Dendritic cell treated with granulocyte-macrophage colony-stimulating factor and Interleukin-4, amounts not matched to agents 40 ng/mL and 50 ng/mL, for 4 days (primary cell): Measurements from ENCODE around the gene ATG4D.

Source experiments
- H3K27ac Mint-ChIP-seq: one replicate; pipeline ENCODE4 v1.8.0; 2022; ENCODE audit warnings: mild to moderate bottlenecking, mixed read lengths
- H3K27me3 Mint-ChIP-seq: one replicate; pipeline ENCODE4 v1.8.0; 2022; ENCODE audit warnings: mild to moderate bottlenecking, mixed read lengths
- H3K36me3 Mint-ChIP-seq: one replicate; pipeline ENCODE4 v1.8.0; 2022; ENCODE audit warnings: low read depth, mixed read lengths
- H3K4me1 Mint-ChIP-seq: one replicate; pipeline ENCODE4 v1.8.0; 2022; ENCODE audit warnings: low read depth, mixed read lengths
- H3K4me3 Mint-ChIP-seq: one replicate; pipeline ENCODE4 v1.8.0; 2022; ENCODE audit warnings: mild to moderate bottlenecking, moderate library complexity, mixed read lengths
- H3K9me3 Mint-ChIP-seq: one replicate; pipeline ENCODE4 v1.8.0; 2022; ENCODE audit warnings: mixed read lengths
- intact Hi-C: fragments of 100-400 bp; cut with micrococcal nuclease; formaldehyde crosslinking; loops from one replicate; pipeline ENCODE4 v1.15.0; 2022

Gene ATG4D

GRCh38 chr19:10587022-10587838, 43.5 kb downstream of the ATG4D start, which contains the start of gene AP1M2:
AP1M2 (minus strand) TSS chr19:10587312; CDS start chr19:10587231, 81 bp downstream.
- intact Hi-C loops = no loop called here
- no peak within 1 kb of the TSS for H3K27ac Mint-ChIP-seq
- H3K4me3 Mint-ChIP-seq = no peak within 1 kb of the TSS

GRCh38 chr19:10587839-10588150, 44.1 kb downstream of the ATG4D start:
- Mint-ChIP-seq H3K4me3 (no peak overlapping the region), H3K27ac (no peak overlapping the region), H3K4me1 (no peaks in the 10 kb centered on the region), H3K9me3 (no peaks in the 10 kb centered on the region), H3K36me3 (no peaks in the 10 kb centered on the region), H3K27me3 (peaks cover 22% of the 10 kb centered on the region)
- intact Hi-C loops = no loop called here

More at GRCh38 chr19:10587022-10587838, 43.5 kb downstream of the ATG4D start, which contains the start of gene AP1M2:
- Mint-ChIP-seq H3K9me3 (no peaks in the 10 kb centered on the region), H3K4me1 (no peaks in the 10 kb centered on the region), H3K36me3 (no peaks in the 10 kb centered on the region), H3K27me3 (peaks cover 22% of the 10 kb centered on the region)

- H3K9me3 Mint-ChIP-seq = no peaks in the 10 kb centered on the region
- no peaks in the 10 kb centered on the region for H3K27me3 Mint-ChIP-seq
- no peaks in the 10 kb centered on the region for H3K36me3 Mint-ChIP-seq
- peaks cover 41% of the 10 kb centered on the region for H3K4me1 Mint-ChIP-seq
- no peak overlapping the region for H3K27ac Mint-ChIP-seq
- H3K4me3 Mint-ChIP-seq = no peak overlapping the region
- intact Hi-C loops = no loop called here
Observed at GRCh38 chr19:10593148-10593547, 49.4 kb downstream of the ATG4D start.

- intact Hi-C loops = no loop called here
- Mint-ChIP-seq H3K27ac (peak overlapping the region; percentile 82), H3K9me3 (no peaks in the 10 kb centered on the region), H3K4me3 (no peak overlapping the region), H3K4me1 (peaks cover 41% of the 10 kb centered on the region), H3K27me3 (no peaks in the 10 kb centered on the region), H3K36me3 (no peaks in the 10 kb centered on the region)
Observed at GRCh38 chr19:10593820-10594637, 50.3 kb downstream of the ATG4D start.

- H3K4me1 Mint-ChIP-seq = peaks cover 45% of the 10 kb centered on the region
- no peak overlapping the region for H3K27ac Mint-ChIP-seq
- no peak overlapping the region for H3K4me3 Mint-ChIP-seq
- no peaks in the 10 kb centered on the region for H3K9me3 Mint-ChIP-seq
- no peaks in the 10 kb centered on the region for H3K36me3 Mint-ChIP-seq
- intact Hi-C loops = no loop called here
- peaks cover 12% of the 10 kb centered on the region for H3K27me3 Mint-ChIP-seq
Observed at GRCh38 chr19:10600149-10600548, 56.4 kb downstream of the ATG4D start.

GRCh38 chr19:10601999-10602329, 58.3 kb downstream of the ATG4D start:
- Mint-ChIP-seq H3K4me1 (peaks cover 28% of the 10 kb centered on the region), H3K36me3 (no peaks in the 10 kb centered on the region), H3K27me3 (peaks cover 12% of the 10 kb centered on the region), H3K4me3 (peak overlapping the region; percentile 52), H3K9me3 (no peaks in the 10 kb centered on the region), H3K27ac (no peak overlapping the region)
- intact Hi-C loops = no loop called here

- Mint-ChIP-seq H3K4me1 (peaks cover 25% of the 10 kb centered on the region), H3K36me3 (no peaks in the 10 kb centered on the region), H3K27me3 (peaks cover 12% of the 10 kb centered on the region), H3K4me3 (peak overlapping the region; percentile 78), H3K9me3 (no peaks in the 10 kb centered on the region), H3K27ac (peak overlapping the region; percentile 44)
- intact Hi-C loops = no loop called here
Observed at GRCh38 chr19:10602330-10603083, 58.8 kb downstream of the ATG4D start.
